T follicular helper cell (primary cell): Measurements from ENCODE around the gene ANKRD13A.
"Not testable (repeated sequence)": the region's sequence is repeated elsewhere in the genome, so short reads cannot be mapped to it uniquely, and the experiment has no call there.

Source experiments
- DNase-seq: peaks from one replicate; pipeline ENCODE4 v3.0.0-alpha.2; 2020; ENCODE audit warnings: low read depth

ANKRD13A gene

DNA sequence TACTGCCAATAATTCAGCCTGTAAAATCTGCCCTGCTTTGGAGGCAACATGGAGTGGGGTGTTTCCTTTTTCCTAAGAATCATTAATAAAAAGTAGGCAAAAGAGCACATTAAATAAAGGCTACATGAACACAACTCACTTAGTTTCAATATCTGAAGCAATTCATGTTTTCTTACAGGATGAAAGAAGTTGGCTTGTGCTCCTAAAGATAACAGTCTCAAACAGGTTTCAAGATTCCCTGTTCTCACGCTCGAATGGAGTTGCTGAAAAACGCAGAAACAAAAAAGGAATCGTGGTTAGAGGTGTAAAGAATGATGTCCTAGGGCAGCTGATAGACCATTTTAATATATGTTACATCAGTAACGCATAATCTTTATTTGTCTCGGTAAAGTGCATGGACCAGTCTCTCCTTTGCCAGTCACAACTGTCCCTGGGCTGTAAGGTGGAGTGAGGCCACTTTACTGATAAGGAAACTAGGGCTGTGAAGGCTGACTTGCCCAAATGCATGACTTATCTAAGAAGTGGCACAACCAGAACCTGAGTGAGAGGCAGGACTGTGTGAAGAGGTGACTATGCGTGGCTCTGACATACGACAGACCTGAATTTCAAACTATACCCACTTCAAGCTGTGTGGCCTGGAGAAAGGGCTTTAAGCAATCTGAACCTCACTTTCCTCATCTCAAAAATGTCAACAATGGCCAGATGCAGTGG lies 15.6 kb upstream of the ANKRD13A start:
- DNase-seq = no peak

DNA sequence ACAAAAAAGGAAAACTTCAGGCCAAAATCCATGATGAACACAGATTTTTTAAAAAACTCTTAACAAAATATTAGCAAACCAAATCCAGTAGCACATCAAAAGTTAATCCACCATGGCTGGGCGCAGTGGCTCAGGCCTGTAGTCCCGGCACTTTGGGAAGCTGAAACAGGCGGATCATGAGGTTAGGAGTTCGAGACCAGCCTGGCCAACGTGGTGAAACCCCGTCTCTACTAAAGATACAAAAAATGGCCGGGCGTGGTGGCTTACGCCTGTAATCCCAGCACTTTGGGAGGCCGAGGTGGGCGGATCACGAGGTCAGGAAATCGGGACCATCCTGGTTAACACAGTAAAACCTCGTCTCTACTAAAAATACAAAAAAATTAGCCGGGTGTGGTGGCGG lies 13.0 kb upstream of the ANKRD13A start:
- DNase-seq = not testable (repeated sequence)

DNA sequence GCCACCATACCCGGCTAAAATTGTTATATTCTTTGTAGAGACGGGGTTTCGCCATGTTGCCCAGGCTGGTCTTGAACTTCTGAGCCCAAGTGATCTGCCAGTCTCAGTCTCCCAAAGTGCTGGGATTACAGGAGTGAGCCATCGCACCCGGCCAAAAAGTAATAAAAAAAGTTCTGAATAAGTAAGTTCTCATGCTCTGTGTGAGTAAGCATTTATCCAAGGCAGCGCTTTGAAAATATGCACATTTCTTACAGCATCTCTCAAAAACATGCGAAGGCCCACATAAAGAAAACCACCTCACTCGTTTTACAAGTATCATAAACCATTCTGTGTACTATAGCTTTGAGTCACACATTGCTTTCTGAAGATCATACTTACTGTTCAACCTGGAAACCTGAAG lies 11.6 kb upstream of the ANKRD13A start:
- no peak for DNase-seq

DNA sequence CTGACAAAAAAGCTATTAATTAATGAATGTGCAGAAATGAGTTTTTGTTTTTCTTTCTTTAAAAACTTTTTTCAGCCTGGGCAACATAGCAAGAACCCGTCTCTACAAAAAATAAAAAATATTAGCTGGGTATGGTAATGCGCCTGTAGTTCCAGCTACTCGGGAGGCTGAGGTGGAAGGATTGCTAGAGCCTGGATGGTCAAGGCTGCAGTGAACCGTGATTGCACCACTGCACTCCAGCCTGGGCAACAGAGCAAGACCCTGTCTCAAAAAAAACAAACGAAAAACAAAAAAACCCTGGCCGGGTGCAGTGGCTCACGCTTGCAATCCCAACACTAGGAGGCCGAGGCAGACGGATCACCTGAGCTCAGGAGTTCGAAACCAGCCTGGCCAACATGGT lies 11.0 kb upstream of the ANKRD13A start:
- DNase-seq = no peak

DNA sequence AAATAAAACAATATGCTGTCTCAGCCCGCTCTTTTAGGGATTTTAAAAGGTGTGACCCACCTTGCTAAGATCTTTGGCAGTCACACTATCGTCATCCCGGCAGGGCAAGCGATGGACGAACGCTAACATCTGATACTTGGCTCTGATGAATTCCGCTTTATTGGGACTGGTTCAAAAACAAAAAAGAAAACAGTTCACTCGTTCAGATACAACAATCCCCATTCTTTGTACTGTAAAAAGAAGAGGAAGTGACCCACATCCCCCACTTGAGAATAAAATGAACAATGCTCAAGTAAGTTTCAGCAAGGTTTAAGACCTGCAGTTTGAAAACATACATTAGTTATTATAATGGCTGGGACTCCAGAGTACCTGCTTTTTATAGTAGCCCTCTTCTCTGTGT lies 10.3 kb upstream of the ANKRD13A start:
- no peak for DNase-seq

DNA sequence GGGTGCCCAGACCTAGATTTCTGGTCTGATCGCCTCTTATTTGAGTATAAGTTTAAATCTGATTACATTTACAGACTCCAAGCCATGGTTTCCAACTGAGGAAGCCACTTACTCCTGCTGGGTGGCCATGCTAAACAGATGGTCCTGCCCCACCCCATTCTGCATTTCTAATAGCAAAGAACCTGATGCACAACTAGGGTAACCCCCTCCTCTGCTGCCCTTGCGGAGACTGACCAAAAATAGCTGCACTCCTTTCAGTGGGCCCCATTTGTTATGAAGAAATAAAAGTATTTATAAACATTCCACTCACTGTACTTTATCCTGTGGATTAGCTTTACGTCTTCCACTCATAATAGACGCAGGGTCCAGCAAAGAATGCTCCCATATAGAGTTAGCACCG lies 9.8 kb upstream of the ANKRD13A start:
- DNase-seq = no peak

DNA sequence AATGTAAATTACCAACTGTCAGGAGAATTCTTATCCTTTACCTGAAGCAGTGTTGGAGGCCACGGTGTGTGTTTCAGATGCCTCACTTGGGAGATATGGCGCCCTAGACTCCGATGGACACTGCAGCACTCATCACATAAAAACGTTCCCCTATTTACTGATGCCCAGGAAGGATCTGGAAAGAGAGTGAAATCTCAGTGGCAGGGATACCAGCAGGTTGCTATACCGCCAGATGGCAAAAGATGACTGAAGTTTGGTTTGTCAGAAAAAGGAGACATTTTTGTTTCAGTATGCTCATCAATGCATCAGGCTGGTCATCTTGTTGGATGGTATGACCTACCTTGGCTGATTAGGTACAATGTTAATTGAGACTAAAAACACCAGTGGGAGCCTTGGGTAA lies 7.6 kb upstream of the ANKRD13A start:
- no peak for DNase-seq

DNA sequence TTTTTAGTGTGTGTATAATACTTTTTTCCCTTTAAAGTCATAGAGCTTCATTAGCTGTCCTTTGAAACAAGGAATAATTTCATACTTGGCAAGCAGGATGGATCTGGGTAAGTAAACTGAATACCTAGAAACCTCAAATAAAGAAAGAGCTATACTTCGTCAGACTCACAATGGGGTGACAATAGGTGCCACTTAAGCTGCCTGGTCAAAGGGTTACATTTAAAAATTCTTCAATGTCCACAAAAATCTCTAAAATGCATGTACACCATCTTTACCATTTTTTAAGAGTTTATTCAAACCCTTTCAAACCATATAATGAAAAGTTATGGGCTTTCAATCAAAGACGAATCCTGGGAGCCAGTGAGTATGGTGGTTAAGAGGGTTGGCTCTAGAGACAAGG lies 6.1 kb upstream of the ANKRD13A start:
- no peak for DNase-seq

DNA sequence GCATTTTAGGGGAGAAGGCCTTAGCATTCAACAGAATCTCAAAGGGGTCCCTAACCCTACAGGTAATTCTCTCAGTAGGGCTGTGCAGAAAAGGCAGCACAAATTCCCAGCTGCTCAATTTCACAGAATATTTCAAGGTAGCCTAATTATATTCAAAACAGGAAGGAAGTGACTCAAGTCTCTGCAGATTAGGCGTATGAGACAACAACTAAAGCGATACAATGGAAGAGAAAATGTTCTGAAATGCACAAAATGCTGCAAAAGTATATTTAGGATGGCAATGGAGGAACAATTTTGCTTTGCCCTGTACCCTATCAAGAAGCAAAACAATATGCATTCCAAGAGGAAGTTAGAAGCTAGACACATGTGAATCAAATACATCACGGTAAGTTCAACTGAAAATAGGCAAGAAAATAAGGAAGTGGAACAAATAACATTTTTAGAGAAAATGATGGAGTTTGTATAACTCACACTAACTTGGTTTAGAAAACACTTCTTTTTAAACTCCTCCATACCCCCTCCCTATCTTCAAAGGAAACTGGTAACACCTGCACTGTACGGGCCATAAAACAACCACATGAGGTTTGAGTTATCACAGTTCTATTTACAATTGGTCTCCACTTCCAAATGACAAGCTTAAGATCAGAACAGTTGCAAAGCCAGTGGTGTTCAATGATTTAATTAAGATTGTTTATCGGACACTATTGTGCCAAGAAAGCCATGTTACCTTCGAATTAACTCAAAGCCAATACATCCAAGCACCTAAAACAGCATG lies 4.6 kb upstream of the ANKRD13A start:
- no peak for DNase-seq

DNA sequence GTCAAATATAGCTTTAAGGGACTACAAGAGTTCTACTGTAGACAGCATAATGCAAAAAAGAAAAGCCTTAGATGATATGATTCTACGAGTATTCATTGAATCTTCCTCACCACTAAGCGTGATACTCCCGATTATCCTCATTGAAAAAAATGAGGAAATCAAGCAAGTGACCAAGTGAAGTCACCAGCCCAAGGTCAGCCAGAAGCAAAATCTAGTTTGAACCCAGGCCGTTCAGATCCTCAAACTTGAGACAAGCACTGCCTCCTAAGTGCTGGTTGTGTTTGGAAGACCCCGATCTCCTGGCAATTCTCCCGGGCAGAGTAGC lies 3.9 kb upstream of the ANKRD13A start:
- no peak for DNase-seq

DNA sequence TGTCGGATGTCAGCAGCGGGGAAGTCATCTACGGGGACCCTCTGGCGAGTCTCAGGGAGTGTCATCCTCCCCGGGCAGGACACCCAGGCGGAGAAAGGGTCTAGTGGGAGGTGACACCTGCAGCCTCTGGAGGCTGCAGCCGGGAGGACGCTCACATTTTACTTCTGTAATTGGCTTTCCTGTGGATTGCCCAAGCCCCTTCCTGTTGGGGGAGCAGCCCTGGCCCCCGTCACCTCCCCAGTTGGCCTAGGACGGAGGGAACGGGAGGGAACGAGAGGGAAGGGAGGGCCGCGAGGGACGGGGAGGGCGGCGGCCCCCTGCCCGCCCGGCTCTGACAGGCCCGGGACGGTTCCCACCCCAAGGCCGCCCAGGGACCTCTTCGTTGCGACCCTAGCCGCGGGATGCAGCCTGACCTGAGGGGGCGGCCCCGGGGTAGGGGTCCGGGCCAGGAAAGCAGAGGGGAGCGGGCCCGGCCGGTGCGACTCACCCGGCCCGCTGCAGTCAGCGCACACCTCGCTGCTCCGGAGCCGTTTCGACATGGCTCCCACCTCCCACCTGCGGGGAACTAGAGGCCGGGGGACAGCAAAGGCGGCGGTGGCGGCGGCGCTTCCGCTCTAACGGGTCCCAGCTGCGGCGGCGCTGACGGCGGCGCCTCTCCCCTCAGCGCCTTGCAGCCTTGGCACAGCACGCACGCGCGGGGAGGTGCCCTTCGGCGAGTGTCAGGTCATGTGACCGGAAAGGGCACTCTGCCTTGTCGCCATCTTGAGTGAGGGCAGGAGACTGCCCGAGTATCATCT lies 3.3 kb upstream of the ANKRD13A start, which contains the start of gene GIT2:
GIT2 (minus strand) TSS at position 683 of the 797 bp plus-strand sequence; CDS start at position 539, 144 bp downstream.
- DNase-seq = peak; percentile 91

DNA sequence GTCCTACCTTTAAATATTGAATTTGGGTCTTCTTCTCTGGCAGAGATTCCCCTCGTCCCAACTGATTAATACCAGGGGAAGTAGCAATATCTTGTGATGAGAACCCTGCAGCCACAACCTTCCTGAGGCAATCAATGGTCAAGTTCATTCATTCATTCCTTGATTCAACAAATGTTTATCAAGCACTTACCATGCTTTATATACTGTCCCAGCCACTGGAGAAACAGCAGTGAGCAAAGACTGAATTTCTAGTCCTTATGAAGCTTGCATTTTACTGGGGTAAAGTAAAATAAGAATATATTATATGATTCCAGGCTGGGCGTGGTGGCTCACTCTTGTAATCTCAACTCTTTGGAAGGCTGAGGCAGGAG lies 2.8 kb upstream of the ANKRD13A start:
- no peak for DNase-seq

DNA sequence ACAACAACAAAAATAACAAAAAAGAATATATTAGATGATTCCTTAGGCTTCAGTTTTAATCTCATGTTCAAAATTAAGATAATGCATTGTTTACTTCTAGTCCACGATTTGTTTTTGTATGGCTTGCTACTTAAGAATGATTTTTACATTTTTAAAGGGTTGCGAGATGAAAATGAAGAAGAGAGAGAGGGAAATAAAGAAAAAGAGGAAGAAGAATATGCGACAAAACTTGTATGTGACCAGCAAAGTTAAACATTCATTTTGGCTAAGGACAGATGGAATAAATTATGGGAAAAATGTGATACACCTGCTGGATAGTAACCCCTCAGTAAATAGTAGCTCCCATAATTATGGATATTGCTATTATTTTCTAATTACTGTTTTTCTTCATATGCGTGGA lies 1.8 kb upstream of the ANKRD13A start:
- DNase-seq = no peak

DNA sequence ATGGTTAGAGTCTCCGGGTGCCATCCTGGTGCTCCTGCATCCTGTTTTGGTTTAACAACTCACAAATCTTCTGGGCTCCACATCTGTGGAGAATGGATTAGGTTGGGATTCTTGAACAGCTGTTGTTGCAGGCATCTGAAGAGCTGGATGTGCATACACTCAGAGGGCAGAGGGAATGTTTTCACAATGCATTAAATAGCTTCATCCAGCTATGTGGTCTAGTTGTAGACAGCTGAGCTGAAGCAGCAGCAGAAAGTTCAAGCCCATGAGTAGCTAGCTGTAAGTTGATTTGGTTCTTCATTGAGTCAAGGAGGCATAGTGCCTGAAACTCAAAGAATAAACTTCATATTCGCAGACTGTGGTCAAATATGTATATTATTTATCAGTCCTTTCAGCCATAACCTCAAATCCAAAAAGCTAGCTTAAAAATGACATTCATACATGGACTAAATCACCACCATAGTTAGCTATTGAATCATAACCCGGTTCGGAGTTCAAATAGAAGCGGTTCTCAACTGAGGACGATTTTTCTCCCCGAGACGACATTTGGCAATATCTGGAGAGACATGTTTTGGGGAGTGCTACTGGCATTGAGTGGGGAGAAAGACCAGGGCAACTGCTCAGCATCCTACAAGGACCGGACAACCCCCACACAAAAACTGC lies 858 bp upstream of the ANKRD13A start:
- DNase-seq = no peak

DNA sequence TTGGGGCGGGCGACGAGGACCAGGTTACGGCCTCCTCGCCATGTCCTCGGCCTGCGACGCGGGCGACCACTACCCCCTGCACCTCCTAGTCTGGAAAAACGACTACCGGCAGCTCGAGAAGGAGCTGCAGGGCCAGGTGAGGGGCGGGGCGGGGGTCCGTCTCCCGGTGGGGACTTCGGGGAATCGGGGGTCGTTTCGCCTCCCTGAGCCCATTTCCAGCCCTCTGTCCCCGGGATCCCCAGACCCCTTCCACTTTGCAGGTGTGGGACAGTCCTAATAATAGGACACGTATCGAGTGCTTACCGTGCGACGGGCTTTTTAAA lies 380 bp downstream of the ANKRD13A start:
- no peak for DNase-seq

DNA sequence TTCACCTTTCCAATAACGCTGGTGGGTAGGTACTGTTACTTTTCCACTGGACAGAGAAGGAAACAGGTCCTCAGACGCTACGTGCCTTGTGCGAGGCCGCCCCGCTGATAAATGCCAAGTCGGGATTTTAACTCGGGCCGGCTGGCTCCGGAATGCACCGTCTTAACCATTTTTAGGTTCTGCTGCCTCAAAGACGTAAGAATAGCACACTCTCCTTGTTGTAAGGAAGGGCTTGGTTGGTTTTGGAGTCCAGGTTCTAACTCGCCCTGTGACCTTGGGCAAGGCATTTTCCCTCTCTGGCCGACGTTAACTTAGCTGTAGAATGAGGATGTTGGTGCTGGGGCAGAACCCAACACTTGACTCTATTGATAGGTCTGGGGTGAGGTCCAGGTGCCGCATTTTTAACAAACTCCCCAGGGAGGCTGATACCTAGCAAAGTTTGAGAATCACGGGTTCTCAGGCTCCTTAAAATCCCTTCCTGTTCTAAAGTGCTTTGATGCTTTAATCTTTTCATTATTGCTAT lies 814 bp downstream of the ANKRD13A start:
- DNase-seq = no peak

DNA sequence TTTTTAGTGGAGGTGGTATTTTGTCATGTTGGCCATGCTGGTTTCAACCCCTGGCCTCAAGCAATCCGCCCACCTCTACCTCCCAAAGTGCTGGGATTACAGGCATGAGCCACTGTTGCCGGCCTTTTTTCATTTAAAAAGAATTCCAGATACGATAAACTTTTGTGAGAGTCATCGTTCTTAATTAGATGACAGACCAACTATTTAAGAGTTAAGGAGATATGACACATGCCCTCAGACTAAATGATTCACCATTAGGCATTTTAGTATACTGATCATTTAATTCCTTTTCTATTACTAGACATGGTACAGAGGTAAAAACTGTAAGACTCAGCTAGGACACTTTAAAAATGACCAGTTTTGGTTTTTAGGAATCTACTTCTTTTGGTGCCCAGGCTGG lies 2.4 kb downstream of the ANKRD13A start:
- DNase-seq = no peak

DNA sequence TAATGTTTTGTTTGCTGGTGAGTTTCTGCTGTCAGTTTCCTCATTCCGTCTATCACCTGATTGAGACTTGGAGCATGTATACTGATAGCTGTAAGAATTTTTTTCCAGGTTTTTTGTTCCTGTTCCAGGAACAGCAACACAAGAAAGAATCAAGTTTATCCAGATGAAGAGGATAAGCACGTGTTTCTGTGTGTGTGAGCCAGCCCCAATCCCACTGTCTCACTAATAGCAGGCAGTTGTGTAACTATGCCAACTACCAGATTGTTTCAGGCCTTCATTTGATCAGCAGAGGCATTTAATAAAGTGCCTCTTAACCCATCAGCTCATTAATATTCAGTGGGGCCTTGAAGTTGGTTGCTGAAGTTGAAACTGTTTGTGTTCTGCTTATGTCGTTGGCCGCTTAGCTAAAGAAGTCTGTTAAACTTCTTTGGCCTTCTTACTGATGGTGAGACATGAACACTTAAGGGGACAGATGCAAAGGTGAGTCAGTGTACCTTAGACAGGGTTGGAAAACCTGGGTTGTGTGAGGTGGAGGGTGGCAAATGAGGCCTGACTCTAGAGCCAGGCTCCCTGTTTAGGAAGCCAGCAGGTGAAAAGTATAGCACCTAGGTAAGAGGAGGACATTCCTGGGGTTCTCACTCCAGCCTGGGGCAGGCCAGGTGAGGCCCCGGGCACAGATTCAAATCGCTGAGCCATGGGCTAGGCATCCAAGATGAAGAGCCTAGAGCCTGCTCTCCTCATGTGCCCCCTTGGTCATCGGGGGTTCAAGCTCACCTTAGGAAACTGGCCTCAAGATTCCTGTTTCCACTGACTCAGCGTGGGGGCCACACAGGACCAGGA lies 3.7 kb downstream of the ANKRD13A start:
- DNase-seq = no peak

DNA sequence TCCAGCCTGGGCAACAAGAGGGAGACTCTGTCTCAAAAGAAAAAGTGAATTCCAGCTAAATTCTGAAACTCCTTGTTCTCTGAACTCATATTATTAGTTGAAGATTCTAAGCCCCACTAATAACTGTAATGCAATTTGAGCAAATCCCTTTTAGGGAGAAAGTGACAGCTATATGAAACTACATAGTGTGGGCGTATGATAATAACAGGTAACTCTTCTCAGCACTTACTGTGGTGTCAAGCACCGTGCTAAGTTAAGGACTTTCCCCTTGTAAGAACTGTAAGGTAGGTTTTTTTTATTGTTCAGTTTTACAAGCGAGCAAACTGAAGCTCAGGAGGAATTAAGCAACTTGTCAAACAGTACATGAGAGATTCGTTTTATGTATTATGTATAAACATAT lies 5.4 kb downstream of the ANKRD13A start:
- no peak for DNase-seq

DNA sequence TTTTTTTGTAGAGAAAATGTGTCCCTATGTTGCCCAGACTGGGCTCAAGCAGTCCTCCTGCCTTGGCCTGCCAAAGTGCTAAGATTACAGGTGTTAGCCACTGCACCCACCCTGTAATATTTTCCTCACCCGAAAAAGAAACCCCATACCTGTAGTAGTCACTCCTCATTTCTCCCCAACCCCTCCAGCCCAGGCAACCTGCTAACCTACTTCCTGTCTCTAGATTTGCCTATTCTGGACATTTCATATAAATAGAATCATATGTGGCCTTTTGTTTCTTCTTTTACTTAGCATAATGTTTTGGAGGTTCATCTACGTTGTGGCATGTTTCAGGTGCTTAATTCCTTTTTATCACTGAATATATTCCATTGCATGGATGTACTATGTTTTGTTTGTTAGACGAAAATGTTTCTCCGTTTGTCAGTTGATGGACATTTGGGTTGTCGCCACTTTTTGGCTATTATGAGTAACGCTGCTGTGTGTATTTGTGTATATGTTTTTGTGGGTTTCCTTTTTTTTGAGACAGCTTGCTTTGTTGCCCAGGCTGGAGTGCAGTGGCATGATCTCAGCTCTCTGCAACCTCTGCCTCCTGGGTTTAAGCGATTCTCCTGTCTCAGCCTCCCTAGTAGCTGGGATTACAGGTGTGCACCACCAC lies 6.2 kb downstream of the ANKRD13A start:
- DNase-seq = no peak

DNA sequence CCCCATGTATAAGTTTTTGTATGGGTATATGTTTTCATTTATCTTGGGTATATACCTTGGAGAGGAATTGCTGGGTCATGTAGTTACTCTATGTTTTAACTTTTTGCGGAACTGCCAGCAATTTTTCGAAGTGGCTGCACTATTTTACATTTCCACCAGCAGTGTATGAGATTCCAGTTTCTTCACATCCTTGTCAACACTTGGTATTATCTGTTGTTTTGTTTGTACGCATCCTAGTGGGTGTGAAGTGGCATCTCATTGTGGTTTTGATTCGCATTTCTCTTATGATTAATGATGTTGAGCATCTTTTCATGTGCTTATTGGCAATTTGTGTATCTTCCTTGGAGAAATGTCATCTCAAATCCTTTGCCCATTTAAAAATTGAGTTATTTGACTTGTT lies 6.9 kb downstream of the ANKRD13A start:
- DNase-seq = no peak
